GM18526 (cell line): Measurements from ENCODE around the gene MAGEL2.

Experiments
- POLR2A ChIP-seq: IDR thresholded peaks from 3 replicates; pipeline ENCODE4 v1.6.1; 2011; ENCODE audit not compliant: insufficient read length; ENCODE audit errors: extremely low read depth

The MAGEL2 gene

DNA sequence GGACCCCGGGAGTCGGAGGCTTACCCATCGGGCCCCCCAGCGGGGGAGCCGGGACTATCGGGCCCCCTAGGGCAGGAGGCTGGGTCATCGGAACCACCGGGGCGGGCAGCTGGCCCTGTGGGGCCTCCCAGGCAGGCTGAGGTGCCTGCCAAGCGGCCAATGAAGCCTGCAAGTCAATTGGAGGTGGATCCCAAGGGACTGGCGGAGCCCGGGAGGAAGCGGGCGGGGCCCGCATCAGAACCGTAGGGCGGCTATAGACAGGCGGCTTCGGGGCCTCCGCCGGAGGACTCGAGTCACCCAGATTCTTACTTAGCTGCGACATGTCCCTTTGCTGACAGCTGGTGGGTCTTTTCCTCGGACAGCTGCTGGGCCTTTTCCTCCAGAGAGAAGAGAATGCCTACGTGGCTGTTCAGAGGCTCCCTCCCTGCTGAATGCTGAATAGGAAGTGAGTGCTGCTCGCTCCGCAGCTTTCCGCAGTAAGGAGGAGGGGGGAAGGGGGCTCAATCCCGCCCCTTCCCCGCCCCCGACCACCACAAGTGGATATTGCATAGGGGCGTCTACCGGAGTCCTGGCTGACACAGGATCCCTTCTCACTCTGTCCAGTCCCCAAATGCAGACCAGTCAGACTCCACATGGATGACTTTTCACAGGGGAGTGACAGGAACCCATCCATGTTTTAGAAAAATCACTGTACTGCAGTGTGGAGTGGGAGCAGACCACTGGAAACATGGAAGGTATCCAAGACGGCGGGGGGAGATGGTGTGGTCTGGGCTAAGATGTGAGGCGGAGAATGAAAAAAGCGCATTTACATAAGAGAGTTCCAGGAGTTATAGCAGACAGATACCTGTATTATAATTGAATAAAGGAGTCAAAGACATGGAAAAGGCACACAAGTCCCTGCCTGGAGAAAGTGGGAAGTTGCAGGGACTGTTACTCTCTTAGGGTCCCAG is at the start of gene MAGEL2:
TSS of gene MAGEL2 (minus strand) at position 447 of the 950 bp plus-strand sequence. CDS start at position 322, 125 bp downstream.
- no peak for TF ChIP-seq POLR2A

DNA sequence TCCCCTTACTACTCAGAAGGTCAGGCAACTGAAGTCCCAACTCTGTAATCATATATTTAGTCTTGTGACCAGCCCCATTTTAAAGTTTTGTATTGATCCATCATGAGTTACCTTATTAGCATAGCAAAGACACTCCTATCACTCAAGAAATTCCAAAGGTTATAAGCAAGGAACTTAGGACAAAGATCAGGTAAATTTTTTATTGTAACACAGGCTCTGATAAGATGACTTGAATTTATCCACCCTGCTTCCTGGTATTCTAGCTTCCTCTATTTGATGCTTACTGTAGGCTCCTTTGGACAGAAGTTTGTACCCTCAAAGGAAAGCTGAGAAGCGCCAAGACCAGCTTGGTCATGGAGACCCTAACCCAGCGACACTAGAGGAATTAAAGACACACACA is 47.6 kb upstream of the MAGEL2 start:
- TF ChIP-seq POLR2A: no peak

DNA sequence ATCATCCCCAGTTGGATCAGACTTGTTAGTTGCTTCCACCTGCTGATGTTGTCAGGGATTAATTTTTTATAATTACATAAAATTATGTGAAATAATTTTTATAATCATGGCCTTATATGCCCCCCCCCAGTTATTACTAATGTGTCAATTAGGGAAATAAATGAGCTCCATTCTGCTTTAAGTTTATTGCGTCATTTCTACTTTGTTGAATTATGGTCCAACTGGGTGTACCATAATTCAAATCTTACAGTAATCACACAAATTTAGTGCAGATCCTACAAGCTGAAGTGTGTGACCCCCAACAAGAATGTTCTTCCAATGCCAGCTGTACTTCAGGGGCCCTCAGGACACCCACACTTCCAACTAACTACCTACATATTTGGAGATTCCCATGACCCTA is 46.9 kb upstream of the MAGEL2 start:
- TF ChIP-seq POLR2A: no peak

DNA sequence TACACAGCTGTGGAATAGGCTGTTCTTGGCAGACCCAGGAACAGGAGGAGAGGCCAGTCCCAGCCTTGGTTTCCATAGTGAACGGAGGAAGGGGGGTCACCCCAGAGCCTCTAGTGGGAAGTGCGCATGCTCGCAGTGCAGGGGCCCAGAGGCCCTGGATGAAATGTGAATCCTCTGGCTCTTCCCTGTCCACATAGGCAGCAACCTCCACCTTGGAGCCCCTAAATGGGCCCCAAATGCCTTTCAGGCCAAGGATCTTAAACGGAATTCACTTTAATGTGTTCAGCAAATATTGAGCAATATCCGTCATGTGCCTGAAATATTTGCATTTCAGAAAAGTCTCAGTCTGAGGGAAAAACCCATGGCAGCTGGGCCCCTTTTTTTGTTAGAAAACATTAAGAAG is 42.8 kb upstream of the MAGEL2 start:
- TF ChIP-seq POLR2A: no peak

DNA sequence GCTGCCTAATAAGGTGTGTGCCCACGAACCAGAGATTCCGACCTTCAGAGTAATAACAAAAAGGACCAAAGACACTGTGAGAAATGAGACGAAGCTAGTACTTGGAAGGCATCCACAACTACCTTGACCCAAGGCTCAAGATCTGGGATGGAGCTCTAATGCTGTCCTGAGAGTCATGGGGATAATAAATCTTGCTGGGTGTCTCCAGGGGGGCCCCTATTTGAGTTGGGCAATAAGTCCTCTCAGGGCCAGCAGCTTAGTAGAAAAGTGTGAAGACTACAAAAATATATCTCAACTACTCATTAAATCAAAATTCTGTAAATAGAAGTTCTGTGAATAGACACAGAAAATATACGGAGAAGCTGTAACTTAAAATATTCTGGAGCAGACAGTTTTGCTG is 42.3 kb upstream of the MAGEL2 start:
- TF ChIP-seq POLR2A: no peak

DNA sequence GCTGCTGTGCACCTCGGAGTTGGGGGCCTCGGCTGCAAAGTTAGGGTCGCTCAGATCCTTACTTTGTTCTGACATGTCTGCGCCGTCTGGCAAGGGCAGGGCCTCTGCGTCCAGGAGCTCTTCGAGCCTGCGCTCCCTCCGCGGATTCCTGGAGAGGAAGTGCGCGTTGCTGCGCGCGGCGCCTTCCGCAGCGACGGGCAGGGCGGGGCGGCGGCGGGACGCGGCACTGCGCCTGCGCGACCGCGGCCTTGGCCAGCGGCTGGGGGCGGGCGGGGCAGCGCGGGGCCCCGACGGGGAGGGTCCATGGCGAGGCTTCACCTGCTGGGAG is 39.4 kb upstream of the MAGEL2 start, which contains the start of gene NDN:
TSS of gene NDN (minus strand) at position 163 of the 328 bp plus-strand sequence. CDS start at position 75, 88 bp downstream.
- no peak for TF ChIP-seq POLR2A

DNA sequence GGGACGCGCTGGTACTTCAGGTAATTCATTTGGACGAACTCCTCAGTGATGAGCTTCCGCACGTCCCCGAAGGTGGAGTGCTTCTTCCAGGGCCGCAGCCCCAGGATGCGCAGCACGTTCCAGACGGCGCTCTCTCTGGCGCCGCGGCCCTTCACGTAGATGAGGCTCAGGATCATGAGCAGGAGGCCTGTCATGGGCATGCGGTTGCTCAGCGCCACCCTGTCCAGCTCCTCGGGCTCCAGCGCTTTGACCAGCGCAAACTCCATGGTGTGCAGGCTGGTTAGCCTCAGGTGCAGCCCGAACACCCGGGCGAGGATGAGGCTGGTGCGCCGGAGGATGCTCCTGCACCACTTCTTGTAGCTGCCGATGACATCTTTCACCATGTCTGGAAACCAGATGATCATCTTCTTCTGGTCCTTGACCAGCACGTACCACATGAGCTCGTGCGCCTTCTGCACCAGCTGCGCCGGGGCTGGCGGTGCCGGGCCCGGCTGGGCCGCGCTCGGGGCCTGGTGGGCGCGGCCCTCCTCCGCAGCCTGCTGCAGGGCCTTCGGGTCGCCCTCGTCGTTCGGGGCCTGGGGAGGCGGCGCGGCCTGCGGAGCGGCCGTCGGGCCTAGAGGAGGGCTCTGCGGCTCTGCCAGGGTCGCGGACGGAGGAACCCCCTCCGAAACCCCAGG is 38.9 kb upstream of the MAGEL2 start:
- no peak for TF ChIP-seq POLR2A

DNA sequence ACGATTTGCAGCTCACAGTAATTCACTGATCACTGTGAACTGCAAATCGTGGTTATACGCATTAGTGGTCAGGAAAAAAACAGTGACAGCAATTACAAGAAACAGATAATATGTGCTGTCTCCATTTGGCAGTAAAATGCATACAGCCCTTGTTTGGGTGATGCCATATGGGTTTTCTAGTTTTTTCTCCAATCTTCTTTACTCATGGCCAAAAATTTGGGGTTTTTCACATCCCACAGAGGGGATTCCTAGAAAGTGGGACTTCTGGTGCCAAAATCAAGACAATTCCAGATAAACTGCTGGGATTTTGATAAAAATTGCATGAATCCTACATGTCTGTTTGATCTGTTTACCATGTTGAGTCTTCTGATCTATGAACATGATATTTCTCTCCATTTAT is 23.8 kb upstream of the MAGEL2 start:
- no peak for TF ChIP-seq POLR2A

DNA sequence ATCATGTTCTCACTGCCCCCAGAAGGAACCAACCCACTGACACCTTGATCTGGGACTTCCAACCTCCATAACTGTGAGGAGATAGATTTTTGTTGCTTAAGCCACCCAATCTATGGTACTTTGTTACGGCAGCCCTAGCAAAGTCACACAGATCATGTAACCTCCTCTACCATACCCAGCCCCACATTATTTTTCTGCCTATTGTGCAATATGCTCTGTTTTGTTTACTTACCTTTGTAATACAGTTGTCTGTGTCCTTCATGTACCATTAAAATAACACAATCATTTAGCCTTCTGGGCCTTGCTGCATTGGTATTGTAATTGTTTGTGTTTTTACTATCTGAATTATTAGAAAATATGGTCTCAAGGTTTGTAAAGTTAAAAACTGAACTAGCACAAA is 23.3 kb upstream of the MAGEL2 start:
- TF ChIP-seq POLR2A: no peak

DNA sequence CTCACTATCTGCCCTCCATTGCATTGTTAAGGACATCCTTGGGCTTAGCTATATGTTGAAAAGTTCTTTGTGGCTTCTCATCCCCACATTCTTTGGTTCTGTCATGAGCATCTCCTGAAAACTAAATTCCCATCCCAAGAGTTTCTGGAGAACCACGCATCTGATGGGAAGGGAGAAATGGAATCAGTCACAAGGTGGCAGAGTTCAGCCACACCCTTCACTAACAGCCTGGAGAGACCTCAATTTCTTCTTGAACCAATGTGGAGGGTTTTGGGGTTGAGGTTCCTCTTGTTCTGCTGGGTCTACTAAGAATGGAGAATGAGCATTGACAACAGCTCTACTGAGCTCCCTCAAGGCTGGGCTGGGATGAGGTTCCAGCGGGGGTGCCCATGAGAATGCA is 15.6 kb upstream of the MAGEL2 start:
- TF ChIP-seq POLR2A: no peak

DNA sequence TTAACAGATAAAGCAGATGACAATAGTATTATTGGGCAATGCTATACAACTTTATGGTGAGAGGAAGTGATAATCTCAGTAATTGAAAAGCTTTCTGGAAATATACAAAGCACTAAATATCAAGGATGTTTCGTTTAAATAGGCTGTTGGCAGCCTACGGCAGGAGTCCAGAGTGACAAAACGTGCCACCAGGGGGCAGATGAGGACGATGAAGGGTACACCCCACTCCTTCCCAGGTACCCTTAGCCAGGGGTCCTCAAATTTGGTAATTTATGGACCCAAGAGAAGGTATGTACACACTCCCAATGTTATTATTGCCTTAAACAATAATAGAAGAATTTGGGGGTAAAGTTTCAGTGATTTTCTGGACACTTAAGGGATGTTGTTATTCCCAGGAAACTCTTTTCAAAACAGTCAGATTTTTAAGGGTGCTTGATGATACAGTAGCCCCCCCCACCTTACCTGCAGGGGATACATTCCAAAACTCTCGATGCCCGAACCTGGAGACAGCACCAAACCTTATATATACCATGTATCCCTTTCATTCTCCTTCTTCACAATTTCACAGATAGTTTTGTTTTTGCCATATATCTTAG is 1.4 kb upstream of the MAGEL2 start:
- no peak for TF ChIP-seq POLR2A

DNA sequence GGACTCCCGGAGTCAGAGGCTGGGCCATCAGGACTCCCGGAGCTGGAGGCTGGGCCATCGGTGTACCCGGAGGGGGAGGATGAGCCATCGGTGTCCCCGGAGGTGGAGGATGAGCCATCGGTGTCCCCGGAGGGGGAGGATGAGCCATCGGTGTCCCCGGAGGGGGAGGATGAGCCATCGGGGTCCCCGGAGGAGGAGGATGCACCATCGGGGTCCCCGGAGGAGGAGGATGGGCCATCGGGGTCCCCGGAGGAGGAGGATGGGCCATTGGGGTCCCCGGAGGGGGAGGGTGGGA is 719 bp downstream of the MAGEL2 start:
- TF ChIP-seq POLR2A: no peak

DNA sequence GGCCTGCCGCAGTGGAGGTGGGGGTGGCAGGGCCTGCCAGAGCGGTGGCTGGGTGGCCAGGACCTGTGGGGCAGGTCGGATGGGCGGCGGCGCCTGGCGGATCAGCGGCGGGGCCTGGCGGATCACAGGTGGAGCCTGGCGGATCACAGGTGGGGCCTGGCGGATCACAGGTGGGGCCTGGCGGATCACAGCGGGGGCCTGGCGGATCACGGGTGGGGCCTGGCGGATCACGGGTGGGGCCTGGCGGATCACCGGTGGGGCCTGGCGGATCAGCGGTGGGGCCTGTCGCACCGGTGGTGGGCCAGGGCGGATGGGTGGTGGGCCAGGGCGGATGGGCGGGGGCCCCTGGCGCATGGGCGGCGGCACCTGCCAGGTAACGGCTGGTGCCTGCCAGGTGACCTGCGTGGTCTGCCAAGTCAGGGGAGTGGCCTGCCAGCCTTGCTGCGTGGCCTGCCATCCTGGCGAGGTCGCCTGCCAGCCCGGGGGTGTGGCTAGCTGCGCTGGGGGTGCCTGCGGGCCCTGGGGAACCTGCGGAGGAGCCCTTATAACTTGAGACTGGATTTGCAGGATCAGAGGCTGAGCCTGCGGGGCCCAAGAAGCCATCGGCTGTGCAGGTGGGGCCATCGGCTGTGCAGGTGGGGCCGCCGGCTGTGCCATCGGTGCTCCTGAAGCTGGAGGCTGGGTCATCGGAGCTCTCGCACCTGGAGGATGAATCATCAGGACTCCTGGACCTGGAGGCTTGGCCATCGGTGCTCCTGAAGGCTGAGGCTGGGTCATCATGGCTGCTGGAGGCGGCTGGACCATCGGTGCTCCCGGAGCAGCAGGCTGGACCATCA is 1.3 kb downstream of the MAGEL2 start:
- TF ChIP-seq POLR2A: no peak

DNA sequence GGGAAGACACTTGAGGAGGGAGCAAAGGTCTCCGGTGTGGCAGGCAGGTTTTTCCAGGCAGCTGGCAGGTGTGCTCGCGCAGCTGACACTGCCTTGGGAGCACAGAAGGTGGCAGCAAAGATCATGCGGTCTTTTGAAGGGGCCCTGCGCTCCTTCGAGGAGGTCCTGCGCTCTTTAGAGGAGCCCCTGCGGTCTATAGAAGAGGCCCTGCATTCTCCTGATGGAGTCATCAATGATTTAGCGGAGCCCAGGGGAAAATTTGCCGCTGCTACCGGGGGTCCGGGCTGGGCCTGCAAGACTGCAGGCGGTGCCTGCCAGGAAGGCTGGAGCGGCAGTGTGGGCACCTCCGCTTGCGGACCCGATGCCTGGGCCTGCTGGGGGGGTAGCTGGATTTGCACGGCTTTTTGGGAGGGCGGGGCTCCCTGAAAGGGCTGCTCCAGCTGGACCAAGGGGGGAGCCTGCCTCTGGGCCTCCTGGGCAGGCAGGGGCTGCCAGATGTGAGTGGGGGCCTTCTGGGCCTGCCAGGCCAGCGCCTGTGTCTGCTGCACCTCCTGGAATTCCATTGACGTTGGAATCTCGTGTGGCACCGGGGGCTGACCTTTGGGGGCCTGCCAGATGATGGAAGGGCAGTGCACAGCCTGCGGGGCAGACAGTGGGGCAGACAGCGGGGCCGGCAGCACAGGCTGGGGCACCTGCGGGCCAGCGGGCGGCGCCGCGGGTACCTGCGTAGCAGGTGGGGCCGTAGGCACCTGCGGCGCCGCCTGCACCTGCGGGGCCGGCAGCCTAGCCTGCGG is 2.1 kb downstream of the MAGEL2 start:
- TF ChIP-seq POLR2A: no peak
